GM19372 (cell line): ENCODE results near the gene KLHDC1.
"Not testable (repeated sequence)": the region's sequence is repeated elsewhere in the genome, so short reads cannot be mapped to it uniquely, and the experiment has no call there.

ENCODE experiments used
- ATAC-seq: cut with Tn5 transposase; IDR thresholded peaks from one replicate; pipeline ENCODE4 v1.9.1; 2021; ENCODE audit warnings: mild to moderate bottlenecking, low read depth, moderate library complexity; ENCODE audit not compliant: unreplicated experiment

KLHDC1 gene

DNA sequence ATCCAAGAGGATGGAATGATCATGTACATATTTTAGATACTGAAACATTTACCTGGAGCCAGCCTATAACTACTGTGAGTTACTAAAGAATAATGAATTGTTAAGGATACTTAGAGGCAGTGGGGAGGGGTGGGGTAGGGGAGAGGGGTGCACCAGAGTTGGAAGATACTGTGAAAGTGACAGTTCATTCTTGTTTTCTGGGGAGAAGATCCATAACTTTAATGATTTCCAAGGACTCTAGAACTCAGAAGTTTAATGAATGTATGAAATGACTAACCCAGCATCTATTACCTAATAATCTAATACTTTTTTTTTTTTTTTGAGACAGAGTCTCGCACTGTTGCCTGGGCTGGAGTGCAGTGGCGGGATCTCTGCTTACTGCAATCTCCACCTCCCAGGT, 85.5 kb downstream of the KLHDC1 start:
- ATAC-seq = no peak

GRCh38 chr14:49781040-49781439, 88.1 kb downstream of the KLHDC1 start:
- ATAC-seq = not testable (repeated sequence)

- no peak for ATAC-seq
These were observed 90.6 kb downstream of the KLHDC1 start for GRCh38 chr14:49783394-49784014.

DNA sequence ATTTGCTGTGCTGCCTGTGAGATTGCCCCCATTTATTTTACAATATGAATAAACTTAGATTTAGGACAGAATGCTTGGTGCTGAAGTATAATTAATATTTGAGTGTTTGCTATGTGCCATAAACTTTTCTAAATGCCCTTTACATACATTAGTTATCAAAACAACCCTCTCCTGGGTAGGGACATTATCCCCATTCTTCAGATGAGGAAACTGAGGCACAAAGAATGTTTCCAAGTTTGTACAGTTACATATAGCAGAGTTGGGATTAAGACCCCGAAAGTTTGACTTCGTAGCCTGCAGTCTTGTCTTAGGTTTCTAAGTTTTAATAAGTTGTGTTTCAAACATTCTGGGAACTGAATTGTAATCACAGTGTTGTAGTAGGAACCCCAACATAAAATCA, 93.4 kb downstream of the KLHDC1 start:
- ATAC-seq = no peak

DNA sequence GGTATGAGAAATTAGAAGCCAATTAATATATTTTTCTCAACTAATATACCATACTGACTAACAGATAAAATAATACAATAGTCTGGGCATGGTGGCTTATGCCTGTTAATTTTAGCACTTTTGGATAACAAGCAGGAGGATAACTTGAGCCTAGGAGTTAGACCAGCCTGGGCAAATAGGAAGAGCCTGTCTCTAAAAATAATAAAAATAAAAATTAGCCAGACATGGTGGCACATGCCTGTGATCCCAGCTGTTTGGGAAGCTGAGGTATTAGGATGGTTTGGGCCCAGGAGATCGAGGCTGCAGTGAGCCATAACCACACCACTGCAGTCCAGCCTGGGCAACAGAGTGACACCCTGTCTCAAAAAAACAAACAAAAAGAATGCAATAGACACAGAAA, 99.7 kb downstream of the KLHDC1 start:
- ATAC-seq = no peak

DNA sequence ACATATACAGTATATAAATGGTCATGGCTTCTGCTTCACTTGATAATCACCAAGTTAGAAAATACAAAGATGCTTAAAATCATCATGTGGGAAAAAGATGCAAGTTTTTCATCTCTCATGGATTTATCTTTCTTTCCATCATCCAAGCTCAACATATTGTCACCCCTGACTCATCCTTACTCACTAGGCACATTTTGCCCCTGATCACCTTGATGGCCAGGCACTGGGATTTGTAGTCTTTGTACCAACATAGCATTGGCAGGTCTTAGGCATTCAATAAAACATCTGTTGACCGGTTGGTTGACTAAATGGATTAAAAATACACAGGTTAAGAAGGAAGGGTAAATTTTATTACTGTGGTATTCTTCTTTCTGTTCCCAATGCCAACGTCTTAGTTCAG, 103.1 kb downstream of the KLHDC1 start:
- ATAC-seq = no peak
